ENCODE results near the gene LYPD6B. TPM values are rescaled to one million over a fixed set of nuclear protein-coding genes. Genes with fewer than 3 reads are reported as not detected.

LYPD6B gene
- total and polyA plus RNA-seq, 10 of the 15 experiments (the other 5 are each of a cell fraction or from before 2014, with no cell fraction given) = 1.0 to 6.6 (median 4.0) TPM

DNA sequence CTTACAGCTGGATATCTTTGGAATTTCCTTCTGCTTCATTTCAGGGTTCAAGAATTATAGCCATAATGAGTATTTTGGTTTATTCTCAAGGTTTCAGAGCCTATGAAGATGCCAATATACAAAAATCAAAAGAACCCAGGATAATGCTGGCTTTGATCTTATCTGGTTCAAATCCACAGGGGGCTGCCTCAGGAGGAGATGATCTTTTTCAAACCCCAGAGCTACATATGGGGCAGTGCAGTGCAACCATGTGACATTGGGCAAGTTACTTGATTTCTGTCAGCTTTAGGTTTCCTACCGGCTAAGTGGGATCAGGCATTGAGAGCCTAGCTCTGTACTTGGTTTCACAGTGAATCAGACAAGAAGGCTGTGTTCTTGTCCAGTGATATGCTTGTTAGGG is 23.0 kb upstream of the LYPD6B start:
- intact Hi-C loops (cut with micrococcal nuclease; ENCODE audit: unreplicated experiment) = loop anchor here (5.0 kb wide), 2 partner anchors 72 to 437 kb away; no protein-coding TSS in a partner anchor
- SMC1A ChIA-PET (ENCODE audit: uncharacterized antibody, unreplicated experiment) = interaction anchor here (0.6 to 14.0 kb wide), 4 partner anchors 19 to 546 kb away, joined by 3 to 327 read pairs (median 6); partner anchors contain the start of gene LYPD6B

More for the DNA sequence above, 23.0 kb upstream of the LYPD6B start:
- in situ Hi-C loops (cut with MboI) = loop anchor here (5.0 kb wide), 2 partner anchors 297 to 547 kb away; no protein-coding TSS in a partner anchor
- Histone ChIP-seq H3K4me2 (ENCODE audit: control insufficient read depth, insufficient read depth) (no peak overlapping the region), H3K9me3 (replicated peaks; ENCODE audit: control insufficient read depth, insufficient read depth, low read length) (no peaks in the 10 kb centered on the region), H3K4me1 (ENCODE audit: control insufficient read depth, insufficient read depth, low read length) (peaks cover 24% of the 10 kb centered on the region), H3K4me3 (no peak overlapping the region), H3K27ac (ENCODE audit: control insufficient read depth, insufficient read depth) (no peak overlapping the region), H3K79me2 (ENCODE audit: control insufficient read depth, insufficient read depth, low read length) (no peaks in the 10 kb centered on the region), H3K36me3 (ENCODE audit: control insufficient read depth in 2 of 2, insufficient read depth in 2 of 2, low read length in 1 of 2) (no peaks in the 10 kb centered on the region), H3K9ac (ENCODE audit: control insufficient read depth, insufficient read depth, low read length) (no peak overlapping the region), H2AFZ (ENCODE audit: control insufficient read depth, low read depth, low read length) (no peak overlapping the region), H4K20me1 (ENCODE audit: control insufficient read depth, insufficient read depth) (no peaks in the 10 kb centered on the region), H3K27me3 (replicated peaks in 1 of 2; ENCODE audit: control insufficient read depth in 2 of 2, insufficient read depth in 2 of 2, low read length in 1 of 2) (no peaks in the 10 kb centered on the region)
- 56% methylated on average over 1 of the region's 1 CpG for whole genome bisulfite sequencing (ENCODE audit: insufficient coverage, insufficient replicate concordance, low lambda C conversion rate, missing lambda C conversion rate)
- BruUV-seq (replicated peaks) = no TSS peak
- RAD21 ChIA-PET (ENCODE audit: unreplicated experiment) = interaction anchor here (1.2 to 7.4 kb wide), 3 partner anchors 15 to 547 kb away, joined by 4 to 107 read pairs (median 50); no protein-coding TSS in a partner anchor
- CTCF ChIA-PET = interaction anchor here (1.1 to 18.7 kb wide), 5 partner anchors 18 to 547 kb away, joined by 4 to 508 read pairs (median 35); partner anchors contain the start of gene LYPD6B
- no peak for ATAC-seq
- FAIRE-seq = no peak
- DNase-seq (ENCODE audit: low read depth, low spot score) = no peak
- TF ChIP-seq SREBF1 (IDR thresholded peaks at IDR 0.05; ENCODE audit: low read length) = no peak
- TF ChIP-seq, protein P1, sequence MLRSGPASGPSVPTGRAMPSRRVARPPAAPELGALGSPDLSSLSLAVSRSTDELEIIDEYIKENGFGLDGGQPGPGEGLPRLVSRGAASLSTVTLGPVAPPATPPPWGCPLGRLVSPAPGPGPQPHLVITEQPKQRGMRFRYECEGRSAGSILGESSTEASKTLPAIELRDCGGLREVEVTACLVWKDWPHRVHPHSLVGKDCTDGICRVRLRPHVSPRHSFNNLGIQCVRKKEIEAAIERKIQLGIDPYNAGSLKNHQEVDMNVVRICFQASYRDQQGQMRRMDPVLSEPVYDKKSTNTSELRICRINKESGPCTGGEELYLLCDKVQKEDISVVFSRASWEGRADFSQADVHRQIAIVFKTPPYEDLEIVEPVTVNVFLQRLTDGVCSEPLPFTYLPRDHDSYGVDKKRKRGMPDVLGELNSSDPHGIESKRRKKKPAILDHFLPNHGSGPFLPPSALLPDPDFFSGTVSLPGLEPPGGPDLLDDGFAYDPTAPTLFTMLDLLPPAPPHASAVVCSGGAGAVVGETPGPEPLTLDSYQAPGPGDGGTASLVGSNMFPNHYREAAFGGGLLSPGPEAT (IDR thresholded peaks at IDR 0.05; ENCODE audit: low read depth) = no peak
- TF ChIP-seq MYB (IDR thresholded peaks at IDR 0.05; ENCODE audit: borderline replicate concordance, low read depth, low read length) = no peak
- TF ChIP-seq, protein P2, sequence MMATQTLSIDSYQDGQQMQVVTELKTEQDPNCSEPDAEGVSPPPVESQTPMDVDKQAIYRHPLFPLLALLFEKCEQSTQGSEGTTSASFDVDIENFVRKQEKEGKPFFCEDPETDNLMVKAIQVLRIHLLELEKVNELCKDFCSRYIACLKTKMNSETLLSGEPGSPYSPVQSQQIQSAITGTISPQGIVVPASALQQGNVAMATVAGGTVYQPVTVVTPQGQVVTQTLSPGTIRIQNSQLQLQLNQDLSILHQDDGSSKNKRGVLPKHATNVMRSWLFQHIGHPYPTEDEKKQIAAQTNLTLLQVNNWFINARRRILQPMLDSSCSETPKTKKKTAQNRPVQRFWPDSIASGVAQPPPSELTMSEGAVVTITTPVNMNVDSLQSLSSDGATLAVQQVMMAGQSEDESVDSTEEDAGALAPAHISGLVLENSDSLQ (IDR thresholded peaks at IDR 0.05) = no peak
- TF ChIP-seq, protein P3, sequence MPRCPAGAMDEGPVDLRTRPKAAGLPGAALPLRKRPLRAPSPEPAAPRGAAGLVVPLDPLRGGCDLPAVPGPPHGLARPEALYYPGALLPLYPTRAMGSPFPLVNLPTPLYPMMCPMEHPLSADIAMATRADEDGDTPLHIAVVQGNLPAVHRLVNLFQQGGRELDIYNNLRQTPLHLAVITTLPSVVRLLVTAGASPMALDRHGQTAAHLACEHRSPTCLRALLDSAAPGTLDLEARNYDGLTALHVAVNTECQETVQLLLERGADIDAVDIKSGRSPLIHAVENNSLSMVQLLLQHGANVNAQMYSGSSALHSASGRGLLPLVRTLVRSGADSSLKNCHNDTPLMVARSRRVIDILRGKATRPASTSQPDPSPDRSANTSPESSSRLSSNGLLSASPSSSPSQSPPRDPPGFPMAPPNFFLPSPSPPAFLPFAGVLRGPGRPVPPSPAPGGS (IDR thresholded peaks at IDR 0.05; ENCODE audit: borderline replicate concordance, insufficient read depth, low read depth, low read length, poor library complexity, severe bottlenecking) = no peak
- no peak for TF ChIP-seq CREB1 (IDR thresholded peaks at IDR 0.05; ENCODE audit: low read depth)
- no peak for TF ChIP-seq BMI1 (IDR thresholded peaks at IDR 0.05; ENCODE audit: borderline replicate concordance)
- TF ChIP-seq POU2F2 (IDR thresholded peaks at IDR 0.05; ENCODE audit: borderline replicate concordance, low read depth, low read length) = no peak
- TF ChIP-seq, protein P4, sequence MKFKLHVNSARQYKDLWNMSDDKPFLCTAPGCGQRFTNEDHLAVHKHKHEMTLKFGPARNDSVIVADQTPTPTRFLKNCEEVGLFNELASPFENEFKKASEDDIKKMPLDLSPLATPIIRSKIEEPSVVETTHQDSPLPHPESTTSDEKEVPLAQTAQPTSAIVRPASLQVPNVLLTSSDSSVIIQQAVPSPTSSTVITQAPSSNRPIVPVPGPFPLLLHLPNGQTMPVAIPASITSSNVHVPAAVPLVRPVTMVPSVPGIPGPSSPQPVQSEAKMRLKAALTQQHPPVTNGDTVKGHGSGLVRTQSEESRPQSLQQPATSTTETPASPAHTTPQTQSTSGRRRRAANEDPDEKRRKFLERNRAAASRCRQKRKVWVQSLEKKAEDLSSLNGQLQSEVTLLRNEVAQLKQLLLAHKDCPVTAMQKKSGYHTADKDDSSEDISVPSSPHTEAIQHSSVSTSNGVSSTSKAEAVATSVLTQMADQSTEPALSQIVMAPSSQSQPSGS (IDR thresholded peaks at IDR 0.05; ENCODE audit: low read length) = no peak
- no peak for TF ChIP-seq NFYB (IDR thresholded peaks at IDR 0.05; ENCODE audit: insufficient read depth, low read depth, low read length)
- no peak for TF ChIP-seq ASH2L (IDR thresholded peaks at IDR 0.05; ENCODE audit: borderline replicate concordance, low read depth)
- no peak for TF ChIP-seq SPI1 (IDR thresholded peaks at IDR 0.05; ENCODE audit: borderline replicate concordance, insufficient read depth, low read depth, low read length)
- no peak for TF ChIP-seq WRNIP1 (IDR thresholded peaks at IDR 0.05; ENCODE audit: borderline replicate concordance, low read depth, low read length)
- TF ChIP-seq, protein P5, sequence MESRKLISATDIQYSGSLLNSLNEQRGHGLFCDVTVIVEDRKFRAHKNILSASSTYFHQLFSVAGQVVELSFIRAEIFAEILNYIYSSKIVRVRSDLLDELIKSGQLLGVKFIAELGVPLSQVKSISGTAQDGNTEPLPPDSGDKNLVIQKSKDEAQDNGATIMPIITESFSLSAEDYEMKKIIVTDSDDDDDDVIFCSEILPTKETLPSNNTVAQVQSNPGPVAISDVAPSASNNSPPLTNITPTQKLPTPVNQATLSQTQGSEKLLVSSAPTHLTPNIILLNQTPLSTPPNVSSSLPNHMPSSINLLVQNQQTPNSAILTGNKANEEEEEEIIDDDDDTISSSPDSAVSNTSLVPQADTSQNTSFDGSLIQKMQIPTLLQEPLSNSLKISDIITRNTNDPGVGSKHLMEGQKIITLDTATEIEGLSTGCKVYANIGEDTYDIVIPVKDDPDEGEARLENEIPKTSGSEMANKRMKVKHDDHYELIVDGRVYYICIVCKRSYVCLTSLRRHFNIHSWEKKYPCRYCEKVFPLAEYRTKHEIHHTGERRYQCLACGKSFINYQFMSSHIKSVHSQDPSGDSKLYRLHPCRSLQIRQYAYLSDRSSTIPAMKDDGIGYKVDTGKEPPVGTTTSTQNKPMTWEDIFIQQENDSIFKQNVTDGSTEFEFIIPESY (IDR thresholded peaks at IDR 0.05) = no peak
- POLR2A ChIA-PET = no interaction called here
